Measurements from ENCODE around the gene PROM2.
"Not testable (repeated sequence)": the region's sequence is repeated elsewhere in the genome, so short reads cannot be mapped to it uniquely, and the experiment has no call there.

PROM2 gene

GRCh38 chr2:95260028-95261023 lies 13.9 kb upstream of the PROM2 start:
- Histone ChIP-seq H3K36me3 (ENCODE audit: control insufficient read depth, insufficient read depth, low read length) (no peaks in the 10 kb centered on the region), H3K27me3 (ENCODE audit: control insufficient read depth, insufficient read depth, low read length) (no peaks in the 10 kb centered on the region), H3K9ac (ENCODE audit: low read depth, low read length) (no peak overlapping the region), H3K9me3 (ENCODE audit: control insufficient read depth, insufficient read depth, low read length) (peaks cover 10% of the 10 kb centered on the region), H3K4me1 (ENCODE audit: control insufficient read depth, insufficient read depth, low read length) (no peaks in the 10 kb centered on the region), H3K4me3 (ENCODE audit: low read depth, low read length) (no peak overlapping the region)

DNA sequence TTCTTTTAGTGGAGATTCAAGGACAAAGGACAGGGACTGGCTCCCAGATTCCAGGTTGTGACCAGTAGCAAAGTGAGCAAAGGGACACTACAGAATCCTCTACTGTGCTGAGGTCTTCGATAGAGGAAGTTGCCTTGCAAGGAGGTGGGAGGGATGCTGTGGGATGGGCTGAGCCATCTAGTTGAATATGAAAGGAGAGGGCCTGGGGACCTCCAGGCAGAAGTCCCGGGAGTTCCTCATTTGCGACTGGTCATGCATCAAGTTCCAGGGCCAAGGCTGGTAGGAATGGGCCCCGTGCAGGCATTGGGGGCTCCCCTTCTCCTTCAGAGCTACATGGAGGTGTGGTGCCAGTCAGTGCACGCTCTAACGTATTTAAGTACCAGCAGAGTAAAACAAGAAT lies 12.6 kb upstream of the PROM2 start:
- H3K9me3 ChIP-seq (ENCODE audit: control insufficient read depth, insufficient read depth, low read length): peaks cover 10% of the 10 kb centered on the region
- no peaks in the 10 kb centered on the region for H3K4me1 ChIP-seq (ENCODE audit: control insufficient read depth, insufficient read depth, low read length)

DNA sequence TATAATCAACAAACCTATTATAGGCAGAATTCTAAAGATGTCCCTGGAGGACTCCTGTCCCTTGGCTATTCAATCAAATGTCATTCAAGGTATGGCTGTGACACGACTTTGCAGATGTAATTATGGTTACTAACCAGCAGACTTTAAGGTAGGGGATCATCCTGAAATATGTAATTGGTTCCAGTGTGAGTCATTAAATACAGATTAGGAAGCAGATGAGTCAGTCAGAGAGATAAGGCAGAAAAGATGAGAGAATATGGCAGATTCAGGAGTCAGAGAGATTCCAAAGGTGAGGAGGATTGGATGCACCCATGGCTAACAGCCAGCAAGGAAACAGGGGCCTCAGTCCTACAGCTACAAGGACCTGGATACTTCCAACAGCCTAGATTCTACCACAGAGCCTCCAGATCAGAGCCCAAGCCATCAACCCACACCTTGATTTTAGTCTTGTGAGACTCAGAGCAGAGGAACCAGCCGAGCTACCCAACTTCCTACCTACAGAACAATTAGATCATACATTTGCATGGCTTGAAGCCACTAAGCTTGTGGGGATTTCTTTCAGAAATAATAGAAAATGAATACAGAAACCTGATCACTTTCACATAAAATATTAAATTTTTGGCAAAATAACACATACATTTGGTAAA lies 11.2 kb upstream of the PROM2 start:
- Histone ChIP-seq H3K36me3 (ENCODE audit: control insufficient read depth, insufficient read depth, low read length) (no peaks in the 10 kb centered on the region), H3K4me3 (ENCODE audit: low read depth, low read length) (no peak overlapping the region), H3K4me1 (ENCODE audit: control insufficient read depth, insufficient read depth, low read length) (no peaks in the 10 kb centered on the region), H3K9me3 (ENCODE audit: control insufficient read depth, insufficient read depth, low read length) (peaks cover 10% of the 10 kb centered on the region), H3K27me3 (ENCODE audit: control insufficient read depth, insufficient read depth, low read length) (no peaks in the 10 kb centered on the region), H3K9ac (ENCODE audit: low read depth, low read length) (no peak overlapping the region)

More for the DNA sequence above, 12.6 kb upstream of the PROM2 start:
- Histone ChIP-seq H3K9ac (ENCODE audit: low read depth, low read length) (no peak overlapping the region), H3K36me3 (ENCODE audit: control insufficient read depth, insufficient read depth, low read length) (no peaks in the 10 kb centered on the region), H3K27me3 (ENCODE audit: control insufficient read depth, insufficient read depth, low read length) (no peaks in the 10 kb centered on the region), H3K4me3 (ENCODE audit: low read depth, low read length) (no peak overlapping the region)

DNA sequence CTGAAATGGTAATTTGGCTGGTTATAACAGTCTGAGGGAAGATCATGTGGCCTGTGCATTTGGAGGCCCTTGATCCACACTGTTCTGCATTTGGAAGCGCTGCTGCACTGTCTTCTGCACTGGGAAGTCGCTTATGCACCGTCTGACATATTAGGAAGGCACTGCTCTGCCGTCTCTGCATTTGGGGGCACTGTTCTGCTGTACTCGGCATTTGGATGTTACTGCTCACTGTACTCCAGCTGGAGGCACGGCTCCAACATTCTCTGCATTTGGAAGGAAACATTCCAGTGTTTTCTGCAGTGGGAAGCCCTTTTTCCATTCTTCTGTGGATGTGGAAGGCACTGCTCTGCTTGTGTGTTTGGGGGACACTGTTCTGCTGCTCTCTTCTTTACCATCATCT lies 9.6 kb upstream of the PROM2 start:
- H3K27me3 ChIP-seq (ENCODE audit: control insufficient read depth, insufficient read depth, low read length): no peaks in the 10 kb centered on the region
- no peaks in the 10 kb centered on the region for H3K9me3 ChIP-seq (ENCODE audit: control insufficient read depth, insufficient read depth, low read length)
- no peaks in the 10 kb centered on the region for H3K36me3 ChIP-seq (ENCODE audit: control insufficient read depth, insufficient read depth, low read length)
- H3K4me1 ChIP-seq (ENCODE audit: control insufficient read depth, insufficient read depth, low read length): no peaks in the 10 kb centered on the region
- H3K4me3 ChIP-seq (ENCODE audit: low read depth, low read length): no peak overlapping the region
- no peak overlapping the region for H3K9ac ChIP-seq (ENCODE audit: low read depth, low read length)

- Histone ChIP-seq H3K4me1 (ENCODE audit: control insufficient read depth, insufficient read depth, low read length) (no peaks in the 10 kb centered on the region), H3K9me3 (ENCODE audit: control insufficient read depth, insufficient read depth, low read length) (no peaks in the 10 kb centered on the region), H3K36me3 (ENCODE audit: control insufficient read depth, insufficient read depth, low read length) (no peaks in the 10 kb centered on the region), H3K4me3 (ENCODE audit: low read depth, low read length) (no peak overlapping the region), H3K9ac (ENCODE audit: low read depth, low read length) (no peak overlapping the region), H3K27me3 (ENCODE audit: control insufficient read depth, insufficient read depth, low read length) (no peaks in the 10 kb centered on the region)
Measured at GRCh38 chr2:95265182-95265581, 9.1 kb upstream of the PROM2 start.

DNA sequence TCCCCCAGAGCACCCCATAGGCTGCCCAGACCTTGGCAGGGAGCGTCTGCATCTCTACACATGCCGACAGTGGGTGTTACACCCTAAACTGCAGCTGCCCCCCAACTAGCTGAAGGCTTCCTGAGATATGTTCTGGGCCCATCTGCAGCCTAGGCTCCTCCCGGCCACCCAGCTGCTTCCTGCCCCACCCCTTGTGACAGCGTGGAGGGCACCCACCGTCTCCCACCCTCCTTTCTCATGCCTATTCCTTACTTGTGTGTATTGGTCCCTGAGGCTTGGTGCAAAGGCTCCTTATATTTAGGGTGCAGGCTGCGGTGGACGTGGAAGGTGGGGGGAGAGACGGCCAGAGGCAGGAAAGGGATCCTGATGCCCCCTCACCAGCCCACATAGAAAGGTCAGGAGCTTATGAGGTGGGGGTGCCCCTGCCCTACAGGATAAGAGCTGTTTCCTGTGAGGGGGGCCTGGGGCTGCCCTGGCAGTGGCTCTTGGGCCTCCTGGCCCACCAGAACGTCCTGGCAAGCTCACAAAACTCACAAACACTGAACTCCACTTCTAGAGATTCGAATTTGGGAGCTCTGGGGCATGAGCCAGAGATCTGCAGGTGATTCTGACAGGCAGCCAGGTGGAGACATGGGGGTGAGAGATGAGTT lies 7.3 kb upstream of the PROM2 start:
- no peaks in the 10 kb centered on the region for H3K27me3 ChIP-seq (ENCODE audit: control insufficient read depth, insufficient read depth, low read length)
- no peak overlapping the region for H3K4me3 ChIP-seq (ENCODE audit: low read depth, low read length)
- H3K36me3 ChIP-seq (ENCODE audit: control insufficient read depth, insufficient read depth, low read length): no peaks in the 10 kb centered on the region
- H3K9me3 ChIP-seq (ENCODE audit: control insufficient read depth, insufficient read depth, low read length): no peaks in the 10 kb centered on the region
- H3K4me1 ChIP-seq (ENCODE audit: control insufficient read depth, insufficient read depth, low read length): no peaks in the 10 kb centered on the region
- no peak overlapping the region for H3K9ac ChIP-seq (ENCODE audit: low read depth, low read length)

GRCh38 chr2:95267458-95268210 lies 6.6 kb upstream of the PROM2 start:
- H3K4me1 ChIP-seq (ENCODE audit: control insufficient read depth, insufficient read depth, low read length): no peaks in the 10 kb centered on the region
- no peaks in the 10 kb centered on the region for H3K9me3 ChIP-seq (ENCODE audit: control insufficient read depth, insufficient read depth, low read length)
- no peak overlapping the region for H3K4me3 ChIP-seq (ENCODE audit: low read depth, low read length)
- no peaks in the 10 kb centered on the region for H3K27me3 ChIP-seq (ENCODE audit: control insufficient read depth, insufficient read depth, low read length)
- H3K36me3 ChIP-seq (ENCODE audit: control insufficient read depth, insufficient read depth, low read length): no peaks in the 10 kb centered on the region
- H3K9ac ChIP-seq (ENCODE audit: low read depth, low read length): no peak overlapping the region

GRCh38 chr2:95268211-95269035 lies 5.8 kb upstream of the PROM2 start:
- H3K36me3 ChIP-seq (ENCODE audit: control insufficient read depth, insufficient read depth, low read length): no peaks in the 10 kb centered on the region
- no peak overlapping the region for H3K4me3 ChIP-seq (ENCODE audit: low read depth, low read length)
- H3K4me1 ChIP-seq (ENCODE audit: control insufficient read depth, insufficient read depth, low read length): no peaks in the 10 kb centered on the region
- no peaks in the 10 kb centered on the region for H3K27me3 ChIP-seq (ENCODE audit: control insufficient read depth, insufficient read depth, low read length)
- H3K9me3 ChIP-seq (ENCODE audit: control insufficient read depth, insufficient read depth, low read length): no peaks in the 10 kb centered on the region
- H3K9ac ChIP-seq (ENCODE audit: low read depth, low read length): no peak overlapping the region

DNA sequence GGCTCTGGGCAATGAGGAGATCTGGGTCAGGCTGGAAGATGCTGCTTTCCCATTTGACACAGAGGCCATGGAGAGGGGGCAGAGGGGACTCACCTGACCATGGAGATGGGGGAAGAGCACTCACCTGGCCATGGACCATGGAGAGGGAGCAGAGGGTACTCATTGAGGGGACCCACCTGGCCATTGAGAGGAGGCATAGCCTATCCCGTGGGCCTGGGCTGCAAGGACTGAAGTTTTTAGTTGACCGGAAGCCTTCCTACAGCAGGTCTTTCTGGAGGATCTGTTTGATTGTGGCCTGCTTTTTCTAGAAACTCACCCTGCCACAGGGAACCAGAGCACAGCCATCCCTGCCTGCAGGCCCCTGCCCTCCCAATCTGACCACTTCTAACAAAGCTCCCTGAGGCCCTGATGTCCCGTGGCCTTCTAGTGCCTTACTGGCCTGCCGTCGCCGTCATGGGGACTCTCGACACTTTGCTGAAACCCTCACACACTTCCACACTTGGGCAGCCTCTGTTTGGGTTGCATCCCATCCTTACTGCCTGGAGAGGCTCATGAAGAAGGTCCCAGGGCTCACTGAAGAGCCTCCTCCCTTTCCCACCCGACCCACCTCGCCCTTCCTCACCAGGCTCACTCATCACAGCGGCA lies 5.1 kb upstream of the PROM2 start:
- no peaks in the 10 kb centered on the region for H3K4me1 ChIP-seq (ENCODE audit: control insufficient read depth, insufficient read depth, low read length)
- no peaks in the 10 kb centered on the region for H3K9me3 ChIP-seq (ENCODE audit: control insufficient read depth, insufficient read depth, low read length)
- H3K4me3 ChIP-seq (ENCODE audit: low read depth, low read length): no peak overlapping the region
- H3K9ac ChIP-seq (ENCODE audit: low read depth, low read length): no peak overlapping the region
- H3K36me3 ChIP-seq (ENCODE audit: control insufficient read depth, insufficient read depth, low read length): no peaks in the 10 kb centered on the region
- no peaks in the 10 kb centered on the region for H3K27me3 ChIP-seq (ENCODE audit: control insufficient read depth, insufficient read depth, low read length)

DNA sequence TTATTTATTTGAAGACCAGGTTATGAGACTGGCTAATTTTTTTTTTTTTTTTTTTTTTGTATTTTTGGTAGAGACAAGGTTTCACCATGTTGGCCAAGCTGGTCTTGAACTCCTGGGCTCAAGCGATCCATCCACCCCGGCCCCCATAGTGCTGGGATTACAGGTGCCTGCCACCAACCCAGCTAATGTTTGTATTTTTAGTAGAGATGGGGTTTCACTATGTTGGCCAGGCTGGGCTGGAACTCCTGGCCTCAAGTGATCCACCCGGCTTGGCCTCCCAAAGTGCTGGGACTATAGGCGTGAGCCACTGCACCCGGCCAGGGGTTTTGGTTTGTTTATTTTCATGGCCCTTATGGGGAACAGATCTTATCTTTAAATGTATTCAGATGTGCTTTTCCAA lies 4.5 kb upstream of the PROM2 start:
- not testable (repeated sequence) for H3K4me3 ChIP-seq (ENCODE audit: low read depth, low read length); H3K36me3 ChIP-seq (ENCODE audit: control insufficient read depth, insufficient read depth, low read length); H3K4me1 ChIP-seq (ENCODE audit: control insufficient read depth, insufficient read depth, low read length); H3K27me3 ChIP-seq (ENCODE audit: control insufficient read depth, insufficient read depth, low read length); H3K9ac ChIP-seq (ENCODE audit: low read depth, low read length); H3K9me3 ChIP-seq (ENCODE audit: control insufficient read depth, insufficient read depth, low read length)

Data from iPS-15b (cell line).